Cardiac muscle cell (in vitro differentiated cells and primary cell): ENCODE results near the gene SH3BP2. TPM values are rescaled to one million over a fixed set of nuclear protein-coding genes. Genes with fewer than 3 reads are reported as not detected.

ENCODE experiments used
- DNase-seq, 2 donors: peaks; one replicate each; pipeline versions ENCODE4 v3.0.0 to v3.0.0-alpha.2; 2010 to 2017; ENCODE audit warnings: low read depth in 1 of 2, low spot score in 1 of 2
- H3K27ac ChIP-seq: fragments of 200-600 bp; sonication (generic); 2 replicates; pipeline ENCODE4 v1.5.1; 2016
- H3K27me3 ChIP-seq: fragments of 200-600 bp; sonication (generic); 2 replicates; pipeline ENCODE4 v1.6.0; 2016; ENCODE audit warnings: control low read depth
- H3K36me3 ChIP-seq: fragments of 200-600 bp; sonication (generic); 2 replicates; pipeline ENCODE4 v1.5.1; 2016; ENCODE audit warnings: control low read depth
- H3K4me1 ChIP-seq: fragments of 200-600 bp; sonication (generic); 2 replicates; pipeline ENCODE4 v1.8.1; 2017; ENCODE audit warnings: low read depth, mild to moderate bottlenecking, mixed run types
- H3K4me3 ChIP-seq: fragments of 200-600 bp; sonication (generic); 2 replicates; pipeline ENCODE4 v1.5.1; 2016; ENCODE audit warnings: mild to moderate bottlenecking
- H3K9me3 ChIP-seq: fragments of 200-600 bp; sonication (generic); 2 replicates; pipeline ENCODE4 v1.5.1; 2017; ENCODE audit warnings: low read depth, mild to moderate bottlenecking, control low read depth
- polyA plus RNA-seq: library from polyadenylated mRNA; unstranded; fragments of >200 nt; fragmentation: Nextera tagmentation; extraction: Ambion mirVana; gene quantifications from 2 replicates; pipeline ENCODE4 v1.2.1, GENCODE V29; 2016
- total RNA-seq: library from RNA; depleted of rRNA; stranded (reverse); fragments of >200 nt; gene quantifications from 2 replicates; pipeline ENCODE4 v1.2.3, GENCODE V29; 2016
- TF ChIP-seq, protein P1 (sequence below): IDR thresholded peaks from 2 replicates; pipeline ENCODE4 v1.5.1; 2012; ENCODE audit warnings: low read depth, mild to moderate bottlenecking, low read length

Gene SH3BP2
- total and polyA plus RNA-seq, 2 experiments from 2014 or later: 8.5 to 31.7 TPM

DNA sequence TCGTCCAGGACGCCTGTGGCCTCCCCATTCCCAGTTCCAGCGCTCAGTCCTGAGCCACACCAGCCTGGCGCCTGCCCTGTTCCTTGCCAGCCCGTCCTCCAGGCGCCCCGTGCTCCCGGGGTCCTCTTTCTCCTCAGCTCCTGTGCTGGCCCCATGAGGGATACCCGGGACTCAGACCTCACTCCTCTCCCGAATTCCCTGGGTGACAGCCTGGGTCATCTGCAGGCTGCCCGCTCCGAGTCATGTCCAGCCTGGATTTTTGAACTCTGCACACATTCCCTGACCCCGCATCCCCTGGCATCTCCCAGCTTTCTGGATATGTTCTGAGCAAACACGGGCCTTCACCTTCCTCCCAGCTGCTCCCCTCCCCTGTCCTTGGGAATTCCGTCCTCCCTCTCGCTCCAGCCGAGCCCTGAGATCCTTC is 35.9 kb downstream of the SH3BP2 start:
- Histone ChIP-seq H3K36me3 (no peaks in the 10 kb centered on the region), H3K9me3 (no peaks in the 10 kb centered on the region), H3K27me3 (no peaks in the 10 kb centered on the region), H3K27ac (no peak overlapping the region), H3K4me1 (no peaks in the 10 kb centered on the region), H3K4me3 (no peak overlapping the region)
- no peak for DNase-seq
- TF ChIP-seq, protein P1, sequence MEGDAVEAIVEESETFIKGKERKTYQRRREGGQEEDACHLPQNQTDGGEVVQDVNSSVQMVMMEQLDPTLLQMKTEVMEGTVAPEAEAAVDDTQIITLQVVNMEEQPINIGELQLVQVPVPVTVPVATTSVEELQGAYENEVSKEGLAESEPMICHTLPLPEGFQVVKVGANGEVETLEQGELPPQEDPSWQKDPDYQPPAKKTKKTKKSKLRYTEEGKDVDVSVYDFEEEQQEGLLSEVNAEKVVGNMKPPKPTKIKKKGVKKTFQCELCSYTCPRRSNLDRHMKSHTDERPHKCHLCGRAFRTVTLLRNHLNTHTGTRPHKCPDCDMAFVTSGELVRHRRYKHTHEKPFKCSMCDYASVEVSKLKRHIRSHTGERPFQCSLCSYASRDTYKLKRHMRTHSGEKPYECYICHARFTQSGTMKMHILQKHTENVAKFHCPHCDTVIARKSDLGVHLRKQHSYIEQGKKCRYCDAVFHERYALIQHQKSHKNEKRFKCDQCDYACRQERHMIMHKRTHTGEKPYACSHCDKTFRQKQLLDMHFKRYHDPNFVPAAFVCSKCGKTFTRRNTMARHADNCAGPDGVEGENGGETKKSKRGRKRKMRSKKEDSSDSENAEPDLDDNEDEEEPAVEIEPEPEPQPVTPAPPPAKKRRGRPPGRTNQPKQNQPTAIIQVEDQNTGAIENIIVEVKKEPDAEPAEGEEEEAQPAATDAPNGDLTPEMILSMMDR: no peak

DNA sequence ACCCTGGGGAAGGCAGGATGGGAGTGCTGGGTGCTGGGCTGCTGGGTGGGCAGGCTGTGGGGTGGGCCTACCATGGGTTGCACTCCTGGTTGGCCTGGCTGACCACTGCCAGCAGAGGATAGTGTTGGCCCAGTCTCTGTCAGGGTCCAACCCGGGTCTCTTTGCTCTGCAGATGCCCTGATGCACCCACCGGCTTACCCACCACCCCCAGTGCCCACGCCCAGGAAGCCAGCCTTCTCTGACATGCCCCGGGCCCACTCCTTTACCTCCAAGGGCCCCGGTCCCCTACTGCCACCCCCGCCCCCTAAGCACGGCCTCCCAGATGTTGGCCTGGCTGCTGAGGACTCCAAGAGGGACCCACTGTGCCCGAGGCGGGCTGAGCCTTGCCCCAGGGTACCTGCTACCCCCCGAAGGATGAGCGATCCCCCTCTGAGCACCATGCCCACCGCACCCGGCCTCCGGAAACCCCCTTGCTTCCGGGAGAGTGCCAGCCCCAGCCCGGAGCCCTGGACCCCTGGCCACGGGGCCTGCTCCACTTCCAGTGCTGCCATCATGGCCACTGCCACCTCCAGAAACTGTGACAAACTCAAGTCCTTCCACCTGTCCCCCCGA is 36.5 kb downstream of the SH3BP2 start:
- Histone ChIP-seq H3K27me3 (no peaks in the 10 kb centered on the region), H3K36me3 (no peaks in the 10 kb centered on the region), H3K4me1 (no peaks in the 10 kb centered on the region), H3K9me3 (no peaks in the 10 kb centered on the region), H3K4me3 (no peak overlapping the region), H3K27ac (no peak overlapping the region)
- no peak for DNase-seq
- TF ChIP-seq, protein P1: no peak

DNA sequence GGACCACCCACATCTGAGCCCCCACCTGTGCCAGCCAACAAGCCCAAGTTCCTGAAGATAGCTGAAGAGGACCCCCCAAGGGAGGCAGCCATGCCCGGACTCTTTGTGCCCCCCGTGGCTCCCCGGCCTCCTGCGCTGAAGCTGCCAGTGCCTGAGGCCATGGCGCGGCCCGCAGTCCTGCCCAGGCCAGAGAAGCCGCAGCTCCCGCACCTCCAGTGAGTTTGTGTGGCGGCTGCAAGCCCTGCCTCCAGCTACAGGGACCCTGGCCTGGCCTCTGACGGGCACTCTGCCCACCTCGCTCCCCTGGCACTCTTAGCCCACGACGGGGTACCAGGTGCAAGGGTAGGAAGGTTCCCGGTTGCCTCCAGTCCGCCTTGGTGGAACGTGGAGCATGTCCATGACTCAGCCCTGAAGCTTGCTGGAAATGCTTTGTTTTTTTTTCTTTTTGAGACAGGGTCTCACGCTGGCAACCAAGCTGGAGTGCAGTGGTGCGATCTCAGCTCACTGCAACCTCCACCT is 37.1 kb downstream of the SH3BP2 start:
- H3K4me3 ChIP-seq: no peak overlapping the region
- TF ChIP-seq, protein P1: no peak
- no peak overlapping the region for H3K27ac ChIP-seq
- no peaks in the 10 kb centered on the region for H3K4me1 ChIP-seq
- no peaks in the 10 kb centered on the region for H3K27me3 ChIP-seq
- H3K36me3 ChIP-seq: no peaks in the 10 kb centered on the region
- DNase-seq: no peak
- H3K9me3 ChIP-seq: no peaks in the 10 kb centered on the region

DNA sequence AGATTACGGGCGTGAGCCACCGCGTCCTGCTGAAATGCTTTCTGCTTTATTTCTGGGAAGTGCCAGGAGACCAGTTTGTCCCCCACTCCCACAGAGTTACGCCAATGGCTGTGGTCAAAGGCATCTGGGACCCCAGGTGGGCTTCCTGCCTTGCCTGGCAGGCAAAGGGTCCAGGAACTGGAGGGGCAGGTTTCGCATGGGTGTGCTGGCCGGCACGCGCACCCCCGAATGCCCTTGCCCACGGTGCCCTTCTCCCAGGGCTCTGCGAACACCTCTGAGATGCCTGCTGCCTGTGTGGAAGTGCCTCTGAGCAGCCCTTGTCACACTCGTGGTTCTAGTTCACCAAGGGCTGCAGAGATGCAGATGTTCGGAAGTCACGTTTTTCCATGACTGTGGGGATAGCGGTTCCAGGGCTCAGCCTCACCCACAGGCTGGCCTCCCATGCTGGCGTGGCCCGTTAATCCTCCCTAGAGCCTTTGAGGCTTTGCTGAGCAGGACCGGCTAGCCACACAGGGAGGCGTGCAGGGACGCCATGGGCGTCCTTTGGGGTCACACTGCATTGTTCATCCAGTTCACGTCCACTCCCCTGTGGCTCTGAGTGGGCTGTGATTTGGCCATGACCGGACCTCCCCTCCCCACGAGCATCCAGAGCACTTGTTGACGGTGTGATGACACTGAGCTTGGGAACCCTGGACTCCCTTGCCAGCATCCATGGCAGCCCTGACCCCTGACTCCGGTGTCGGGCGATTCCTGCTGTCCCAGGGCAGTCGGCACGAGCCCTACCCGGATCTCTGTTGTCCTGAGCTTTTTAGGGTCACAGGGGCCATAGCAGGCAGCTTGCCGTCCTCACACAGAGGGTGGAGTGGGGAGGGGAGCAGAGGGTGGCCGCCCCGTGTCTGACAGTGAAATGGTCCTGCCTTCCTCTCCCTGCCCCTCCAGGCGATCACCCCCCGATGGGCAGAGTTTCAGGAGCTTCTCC is 38.0 kb downstream of the SH3BP2 start:
- no peak overlapping the region for H3K27ac ChIP-seq
- H3K4me1 ChIP-seq: no peaks in the 10 kb centered on the region
- no peak overlapping the region for H3K4me3 ChIP-seq
- H3K36me3 ChIP-seq: no peaks in the 10 kb centered on the region
- no peaks in the 10 kb centered on the region for H3K9me3 ChIP-seq
- TF ChIP-seq, protein P1: no peak
- no peaks in the 10 kb centered on the region for H3K27me3 ChIP-seq
- no peak for DNase-seq

DNA sequence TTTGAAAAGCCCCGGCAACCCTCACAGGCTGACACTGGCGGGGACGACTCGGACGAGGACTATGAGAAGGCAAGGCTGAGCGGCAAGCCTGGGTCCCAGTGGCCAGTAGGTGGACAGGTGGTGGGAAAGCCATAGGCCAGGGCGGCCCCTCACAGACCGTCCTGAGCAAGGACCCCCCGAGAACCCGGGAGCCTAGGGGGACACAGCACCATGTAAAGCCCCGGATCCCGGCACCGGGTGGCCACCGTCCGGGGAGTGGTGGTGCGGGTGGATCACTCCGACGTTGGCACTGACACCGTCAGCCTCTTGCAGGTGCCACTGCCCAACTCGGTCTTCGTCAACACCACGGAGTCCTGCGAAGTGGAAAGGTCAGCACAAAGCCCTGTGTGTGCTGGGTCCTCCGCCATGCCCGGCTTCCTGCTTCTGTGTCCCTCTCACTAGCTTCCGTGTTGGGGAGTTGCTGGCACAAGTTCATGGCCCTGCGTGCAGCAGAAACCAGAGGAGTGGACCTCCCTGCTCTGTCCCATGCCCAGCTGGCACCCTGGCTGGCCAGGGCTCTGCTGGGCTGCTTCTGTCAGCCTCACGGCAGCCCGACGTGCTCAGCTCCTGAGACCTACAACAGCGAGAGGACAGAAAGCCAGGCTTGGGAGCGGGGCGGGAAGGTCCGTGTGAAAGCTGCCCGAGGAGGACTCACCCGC is 38.9 kb downstream of the SH3BP2 start:
- TF ChIP-seq, protein P1: no peak
- no peak for DNase-seq
- H3K9me3 ChIP-seq: no peaks in the 10 kb centered on the region
- H3K4me1 ChIP-seq: no peaks in the 10 kb centered on the region
- H3K4me3 ChIP-seq: no peak overlapping the region
- no peaks in the 10 kb centered on the region for H3K27me3 ChIP-seq
- no peaks in the 10 kb centered on the region for H3K36me3 ChIP-seq
- no peak overlapping the region for H3K27ac ChIP-seq
